ENCODE measurements around the gene DCPS. TPM values are rescaled to one million over a fixed set of nuclear protein-coding genes. Genes with fewer than 3 reads are reported as not detected.

The DCPS gene
- total RNA-seq, 1 experiment from 2014 or later = 25.6 TPM

GRCh38 chr11:126265811-126266210 lies 38.0 kb upstream of the DCPS start:
- Histone ChIP-seq H3K4me3 (replicated peaks in 1 of 2; ENCODE audit: low read depth in 1 of 2, low read length in 2 of 2) (no peak overlapping the region), H4K20me1 (ENCODE audit: insufficient read depth) (no peaks in the 10 kb centered on the region), H3K4me2 (ENCODE audit: low read length) (no peak overlapping the region), H3K79me2 (ENCODE audit: insufficient read depth, low read length) (peaks cover 50% of the 10 kb centered on the region), H3K27me3 (ENCODE audit: insufficient read depth, low read length) (no peaks in the 10 kb centered on the region), H3K9ac (ENCODE audit: low read length) (no peak overlapping the region), H3K9me3 (ENCODE audit: control insufficient read depth in 1 of 2, insufficient read depth in 1 of 2, low read depth in 1 of 2, low read length in 2 of 2) (no peaks in the 10 kb centered on the region), H3K9me2 (ENCODE audit: insufficient read depth) (no peaks in the 10 kb centered on the region), H2AFZ (ENCODE audit: low read depth, low read length, poor library complexity, severe bottlenecking) (no peak overlapping the region), H3K4me1 (ENCODE audit: control insufficient read depth in 1 of 2, insufficient read depth in 2 of 2, low read length in 2 of 2) (peaks cover 3 to 20% of the 10 kb centered on the region in 2 experiments; a peak in 2 of 4 replicates), H3K36me3 (ENCODE audit: control insufficient read depth in 1 of 2, insufficient read depth in 2 of 2, low read length in 2 of 2) (peaks cover 45 to 54% of the 10 kb centered on the region in 2 experiments), H3K27ac (ENCODE audit: low read depth, low read length) (no peak overlapping the region)
- no TSS peak for BruUV-seq (replicated peaks)
- ChIA-PET POLR2A (no interaction called here), CTCF (no interaction called here), RAD21 (ENCODE audit: low non-redundant PET in 1 of 2, low total read pairs in 2 of 2, uncharacterized antibody in 2 of 2, unreplicated experiment in 2 of 2) (no interaction called here)
- no peak for TF ChIP-seq SIN3A (IDR thresholded peaks at IDR 0.05; ENCODE audit: low read depth)
- 0 out of 6 replicates have a peak, but pooled peaks of 1 of the 3 experiments have one; percentile 11 for TF ChIP-seq CTCF (IDR thresholded peaks at IDR 0.05 in 2 of 3, conservative IDR thresholded peaks at IDR 0.05 in 1 of 3; ENCODE audit: borderline replicate concordance in 1 of 3, insufficient read depth in 1 of 3, low read depth in 2 of 3, low read length in 2 of 3)
- TF ChIP-seq TCF7L2 (IDR thresholded peaks at IDR 0.05; ENCODE audit: borderline replicate concordance, extremely low read depth, insufficient read depth, insufficient read length) = no peak
- ATAC-seq (no peak), DNase-seq (ENCODE audit: low read depth, low spot score) (no peak)
- intact Hi-C loops (cut with micrococcal nuclease) = no loop called here

- Histone ChIP-seq H3K4me1 (ENCODE audit: control insufficient read depth in 1 of 2, insufficient read depth in 2 of 2, low read length in 2 of 2) (peaks cover 3 to 20% of the 10 kb centered on the region in 2 experiments; a peak in 2 of 4 replicates), H2AFZ (ENCODE audit: low read depth, low read length, poor library complexity, severe bottlenecking) (no peak overlapping the region), H3K9me3 (ENCODE audit: control insufficient read depth in 1 of 2, insufficient read depth in 1 of 2, low read depth in 1 of 2, low read length in 2 of 2) (no peaks in the 10 kb centered on the region), H3K9me2 (ENCODE audit: insufficient read depth) (no peaks in the 10 kb centered on the region), H3K9ac (ENCODE audit: low read length) (peak overlapping the region; percentile 95), H3K27ac (ENCODE audit: low read depth, low read length) (peak overlapping the region; percentile 69; the same call in 1 of the 2 replicates), H3K4me2 (ENCODE audit: low read length) (peak overlapping the region; percentile 86), H3K27me3 (ENCODE audit: insufficient read depth, low read length) (no peaks in the 10 kb centered on the region), H3K36me3 (ENCODE audit: control insufficient read depth in 1 of 2, insufficient read depth in 2 of 2, low read length in 2 of 2) (peaks cover 31 to 45% of the 10 kb centered on the region in 2 experiments), H4K20me1 (ENCODE audit: insufficient read depth) (no peaks in the 10 kb centered on the region), H3K79me2 (ENCODE audit: insufficient read depth, low read length) (peaks cover 51% of the 10 kb centered on the region), H3K4me3 (replicated peaks in 1 of 2; ENCODE audit: low read depth in 1 of 2, low read length in 2 of 2) (peak overlapping the region; percentile 95 to 99)
- no TSS peak for BruUV-seq (replicated peaks)
- intact Hi-C loops (cut with micrococcal nuclease) = loop anchor here (2.0 kb wide), 1 partner anchor 57 kb away; the partner anchor contains the start of genes FAM118B and RPUSD4
- RAD21 ChIA-PET (ENCODE audit: low non-redundant PET in 1 of 2, low total read pairs in 2 of 2, uncharacterized antibody in 2 of 2, unreplicated experiment in 2 of 2) = no interaction called here
- CTCF ChIA-PET = no interaction called here
- DNase-seq (ENCODE audit: low read depth, low spot score) (no peak), ATAC-seq (no peak)
- POLR2A ChIA-PET = no interaction called here
- no peak for TF ChIP-seq REST (IDR thresholded peaks at IDR 0.05; ENCODE audit: low read depth)
- TF ChIP-seq SP1 (IDR thresholded peaks at IDR 0.05; ENCODE audit: low read depth) = no peak
- TF ChIP-seq CTCF (IDR thresholded peaks at IDR 0.05 in 2 of 3, conservative IDR thresholded peaks at IDR 0.05 in 1 of 3; ENCODE audit: borderline replicate concordance in 1 of 3, insufficient read depth in 1 of 3, low read depth in 2 of 3, low read length in 2 of 3) = no peak
- TF ChIP-seq RAD21 (IDR thresholded peaks at IDR 0.05; ENCODE audit: low read depth) = no peak
- TF ChIP-seq EZH2 (IDR thresholded peaks at IDR 0.05) = no peak
- no peak for TF ChIP-seq EZH2phosphoT487 (IDR thresholded peaks at IDR 0.05; ENCODE audit: borderline replicate concordance)
These were observed 36.2 kb upstream of the DCPS start for GRCh38 chr11:126267650-126268049.
